VCaP (cell line): ENCODE results near the gene ANXA2.
"Not testable (repeated sequence)": the region's sequence is repeated elsewhere in the genome, so short reads cannot be mapped to it uniquely, and the experiment has no call there.

Experiments used
- H3K27ac ChIP-seq: fragments of 450-650 bp; 2 replicates; pipeline ENCODE4 v1.5.1; 2017
- TF ChIP-seq, protein P1 (sequence below): fragments of 450-650 bp; conservative IDR thresholded peaks from 2 replicates; pipeline ENCODE4 v1.5.1; 2017; ENCODE audit warnings: mild to moderate bottlenecking, moderate library complexity

Gene ANXA2

DNA sequence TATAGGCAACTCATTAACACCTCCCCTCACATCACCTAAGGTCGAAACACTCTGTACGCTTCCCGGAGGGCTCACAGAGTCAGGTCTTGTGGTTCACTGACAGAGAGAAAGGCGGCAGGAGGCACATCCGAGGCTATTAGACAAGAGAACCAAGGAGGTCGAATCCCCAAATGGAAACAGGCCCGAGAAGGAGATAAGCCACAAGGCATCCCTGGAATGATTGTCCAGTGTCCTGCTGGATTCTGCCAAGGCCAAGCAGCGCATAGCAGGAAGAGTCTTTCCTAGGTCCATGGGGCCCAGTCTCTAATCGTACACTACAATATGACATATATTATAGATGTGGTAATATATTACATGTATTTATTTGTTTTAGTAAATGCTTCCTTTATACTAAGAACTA lies 58.5 kb downstream of the ANXA2 start:
- TF ChIP-seq, protein P1, sequence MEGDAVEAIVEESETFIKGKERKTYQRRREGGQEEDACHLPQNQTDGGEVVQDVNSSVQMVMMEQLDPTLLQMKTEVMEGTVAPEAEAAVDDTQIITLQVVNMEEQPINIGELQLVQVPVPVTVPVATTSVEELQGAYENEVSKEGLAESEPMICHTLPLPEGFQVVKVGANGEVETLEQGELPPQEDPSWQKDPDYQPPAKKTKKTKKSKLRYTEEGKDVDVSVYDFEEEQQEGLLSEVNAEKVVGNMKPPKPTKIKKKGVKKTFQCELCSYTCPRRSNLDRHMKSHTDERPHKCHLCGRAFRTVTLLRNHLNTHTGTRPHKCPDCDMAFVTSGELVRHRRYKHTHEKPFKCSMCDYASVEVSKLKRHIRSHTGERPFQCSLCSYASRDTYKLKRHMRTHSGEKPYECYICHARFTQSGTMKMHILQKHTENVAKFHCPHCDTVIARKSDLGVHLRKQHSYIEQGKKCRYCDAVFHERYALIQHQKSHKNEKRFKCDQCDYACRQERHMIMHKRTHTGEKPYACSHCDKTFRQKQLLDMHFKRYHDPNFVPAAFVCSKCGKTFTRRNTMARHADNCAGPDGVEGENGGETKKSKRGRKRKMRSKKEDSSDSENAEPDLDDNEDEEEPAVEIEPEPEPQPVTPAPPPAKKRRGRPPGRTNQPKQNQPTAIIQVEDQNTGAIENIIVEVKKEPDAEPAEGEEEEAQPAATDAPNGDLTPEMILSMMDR, result no peak

DNA sequence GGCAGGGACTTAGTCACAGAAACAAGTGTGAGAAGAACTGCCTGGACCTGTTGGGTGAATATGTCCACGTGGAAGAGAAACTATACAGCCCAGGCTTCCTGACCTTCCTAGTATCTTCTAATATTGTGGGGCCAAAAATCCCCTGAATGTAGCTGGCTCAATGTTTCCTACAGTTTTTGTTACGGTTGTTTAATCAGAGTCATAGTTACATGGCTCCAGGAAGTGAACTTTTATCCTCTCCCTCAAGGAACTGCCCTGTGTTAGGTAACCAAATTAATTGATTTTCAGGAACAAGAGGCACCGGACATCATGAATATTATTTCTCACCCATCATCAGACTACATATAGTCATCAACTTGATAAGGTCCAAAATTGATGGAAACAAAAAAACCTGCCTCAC lies 59.0 kb downstream of the ANXA2 start:
- TF ChIP-seq, protein P1, result no peak

More for the DNA sequence above, 58.5 kb downstream of the ANXA2 start:
- H3K27ac ChIP-seq, result no peak overlapping the region

DNA sequence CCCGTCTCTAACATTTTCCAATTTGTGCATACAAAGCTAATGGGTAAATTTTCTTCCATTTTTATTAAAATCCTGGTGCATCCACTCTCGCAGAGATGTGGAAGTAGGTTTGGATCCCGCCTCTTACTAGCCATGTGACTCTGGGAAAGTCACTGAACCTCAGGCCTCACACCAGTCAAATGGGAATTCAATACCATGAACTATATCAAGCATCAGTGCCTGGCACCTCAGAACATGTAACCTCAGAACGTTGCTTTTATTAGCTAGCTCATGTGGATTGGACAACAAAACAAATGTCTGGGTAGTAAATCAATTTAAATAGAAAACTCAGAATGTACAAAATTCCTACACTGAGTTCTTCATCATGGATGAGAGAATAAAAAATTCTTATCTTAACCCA lies 60.7 kb downstream of the ANXA2 start:
- no peak overlapping the region for H3K27ac ChIP-seq
- TF ChIP-seq, protein P1, result no peak

More for the DNA sequence above, 59.0 kb downstream of the ANXA2 start:
- no peak overlapping the region for H3K27ac ChIP-seq

DNA sequence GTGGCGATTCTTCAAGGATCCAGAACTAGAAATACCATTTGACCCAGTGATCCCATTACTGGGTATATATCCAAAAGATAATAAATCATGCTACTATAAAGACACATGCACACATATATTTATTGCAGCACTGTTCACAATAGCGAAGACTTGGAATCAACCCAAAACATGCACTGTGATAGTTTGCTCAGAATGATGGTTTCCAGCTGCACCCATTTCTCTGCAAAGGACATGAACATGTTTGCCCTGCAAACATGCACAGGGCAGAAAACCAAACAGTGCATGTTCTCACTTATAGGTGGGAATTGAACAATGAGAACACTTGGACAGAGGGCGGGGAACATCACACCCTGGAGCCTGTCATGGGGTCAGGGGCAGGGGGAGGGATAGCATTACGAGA lies 62.5 kb downstream of the ANXA2 start:
- not testable (repeated sequence) for H3K27ac ChIP-seq

DNA sequence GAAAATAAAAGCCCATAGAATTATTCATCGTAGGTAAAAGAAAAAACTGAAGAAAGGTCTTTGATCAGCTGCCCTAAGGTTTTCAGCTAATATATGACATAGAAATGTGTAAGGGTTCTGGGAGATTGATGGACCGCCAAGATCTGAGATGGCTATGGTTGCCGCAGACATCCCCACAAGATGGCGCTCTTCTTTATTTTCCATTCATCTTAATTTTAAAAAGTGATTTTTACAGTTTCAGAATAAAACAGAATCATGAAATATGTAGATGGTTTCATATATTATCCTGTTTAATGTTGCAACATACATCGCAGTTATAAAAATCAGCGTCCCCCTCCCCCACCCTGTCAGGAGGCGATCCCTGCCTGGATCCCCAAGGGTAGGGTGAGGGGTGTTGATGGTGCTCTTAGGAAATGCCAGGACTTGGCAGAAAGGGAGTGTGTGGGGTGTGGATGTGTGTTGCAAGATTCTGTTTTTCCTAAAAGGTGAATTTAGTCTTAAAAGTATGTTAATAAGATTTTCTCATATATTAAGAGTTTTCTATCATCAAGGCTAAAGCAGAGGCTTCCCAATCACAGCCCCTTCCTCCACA lies 68.8 kb downstream of the ANXA2 start:
- TF ChIP-seq, protein P1, result peak; percentile 75
- no peak overlapping the region for H3K27ac ChIP-seq

DNA sequence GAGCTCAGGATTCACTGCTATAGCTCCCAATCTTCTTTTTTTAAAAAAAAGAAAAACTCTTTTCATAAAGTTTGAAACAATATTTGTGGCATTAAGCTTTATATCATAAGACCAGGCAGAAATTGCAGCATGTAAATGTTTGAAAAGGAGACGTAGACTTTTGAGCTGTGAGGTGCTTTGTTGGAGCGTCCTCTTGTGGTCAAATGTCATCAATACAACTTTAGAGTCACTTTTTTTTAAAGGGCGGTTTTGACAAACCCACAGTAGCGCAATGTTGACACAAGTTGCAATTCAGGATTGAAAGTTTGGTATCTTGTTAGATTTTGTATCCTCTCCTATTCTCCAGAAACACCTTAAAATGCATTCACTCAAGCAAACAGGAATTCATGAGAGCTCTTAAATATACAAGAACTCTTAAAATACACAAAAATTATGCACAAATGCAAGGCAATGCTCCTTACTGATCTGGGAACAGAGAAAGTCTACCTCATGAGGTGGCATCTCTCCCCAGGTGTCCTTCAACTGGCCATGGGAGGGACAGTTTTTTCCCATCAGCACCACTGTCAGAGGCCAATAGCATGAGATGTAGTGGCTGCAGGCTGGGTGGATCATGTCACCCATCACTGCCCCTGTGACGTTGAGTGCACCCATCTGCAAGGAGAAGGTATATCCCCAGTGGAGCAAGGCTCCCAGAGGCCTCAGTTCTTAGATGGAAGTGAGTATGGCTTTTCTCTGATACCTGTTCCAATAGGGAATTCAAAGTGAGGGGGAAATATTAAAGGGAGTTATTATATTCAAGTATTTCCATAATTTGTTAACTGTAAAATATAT lies 70.7 kb downstream of the ANXA2 start:
- TF ChIP-seq, protein P1, result peak; percentile 88
- no peak overlapping the region for H3K27ac ChIP-seq

DNA sequence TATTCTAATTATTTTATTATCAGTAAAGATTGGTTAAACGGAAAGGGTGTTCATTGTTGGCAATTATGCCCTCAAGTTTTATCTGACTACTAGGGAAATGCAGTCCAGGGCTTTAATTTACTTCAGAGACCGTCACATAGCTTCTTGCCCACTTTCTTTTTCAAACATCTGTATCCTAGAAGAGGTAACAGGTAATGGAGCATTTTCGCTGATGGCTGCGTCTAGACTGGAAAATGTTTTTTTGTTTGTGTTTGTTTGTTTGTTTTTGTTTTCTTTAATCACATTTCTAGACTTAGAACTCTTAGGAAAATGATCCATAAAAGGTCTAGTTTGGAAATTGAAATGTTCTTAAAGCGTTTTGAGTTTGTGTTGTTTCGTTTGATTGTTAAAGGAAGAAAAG lies 71.4 kb downstream of the ANXA2 start:
- TF ChIP-seq, protein P1, result no peak

DNA sequence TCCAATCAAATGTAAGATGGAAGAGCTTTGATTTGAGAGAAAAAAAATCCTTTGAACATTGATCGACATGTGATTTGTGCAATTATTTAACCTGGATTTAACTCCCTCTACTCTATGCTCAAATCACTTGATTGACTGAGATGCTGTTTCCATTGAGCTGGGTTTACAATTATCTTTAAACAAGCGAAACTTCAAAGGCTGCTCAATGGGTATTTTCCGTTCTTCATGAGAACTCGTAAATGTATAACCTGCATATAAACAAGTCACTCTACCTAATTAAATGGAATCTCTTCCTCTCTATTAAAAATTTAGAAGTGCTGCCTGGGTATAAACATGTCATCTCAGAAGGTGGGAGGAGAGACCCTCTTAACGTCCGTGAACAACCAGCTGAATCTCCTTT lies 71.9 kb downstream of the ANXA2 start:
- TF ChIP-seq, protein P1, result no peak
- no peak overlapping the region for H3K27ac ChIP-seq

More for the DNA sequence above, 71.4 kb downstream of the ANXA2 start:
- H3K27ac ChIP-seq, result no peak overlapping the region
